DND-41 (cell line): Measurements from ENCODE around the gene GIPR.

Source experiments
- ATAC-seq: fragments of 200-7000 bp; cut with Tn5 transposase; 3 replicates; pipeline ENCODE4 v1.9.1; 2021; ENCODE audit warnings: low read depth; ENCODE audit not compliant: insufficient read depth
- DNase-seq: peaks from one replicate; pipeline ENCODE4 v3.0.0-alpha.2; 2020
- H2AFZ ChIP-seq: 2 replicates; pipeline ENCODE4 v1.6.0; 2012; ENCODE audit warnings: low read depth, low read length
- H3K27ac ChIP-seq: 2 replicates; pipeline ENCODE4 v1.5.1; 2012; ENCODE audit warnings: low read length, inconsistent platforms
- H3K27me3 ChIP-seq: fragments of 200-600 bp; sonication (generic); 2 replicates; pipeline ENCODE4 v1.6.0; 2012; ENCODE audit warnings: low read length, mild to moderate bottlenecking, inconsistent platforms; ENCODE audit not compliant: insufficient read depth, poor library complexity
- H3K36me3 ChIP-seq: 2 replicates; pipeline ENCODE4 v1.5.1; 2012; ENCODE audit warnings: low read length, inconsistent platforms; ENCODE audit not compliant: insufficient read depth
- H3K4me1 ChIP-seq: 2 replicates; pipeline ENCODE4 v1.5.1; 2012; ENCODE audit warnings: mild to moderate bottlenecking, low read length; ENCODE audit not compliant: insufficient read depth
- H3K4me2 ChIP-seq: 2 replicates; pipeline ENCODE4 v1.6.0; 2012; ENCODE audit warnings: mild to moderate bottlenecking, moderate library complexity, low read length, inconsistent platforms; ENCODE audit not compliant: insufficient read depth
- H3K4me3 ChIP-seq, 2 experiments: fragments of 200-600 bp in 1 of 2; shearing (Covaris generic) in 1 of 2; 2 replicates each; pipeline ENCODE4 v1.5.1; 2012 to 2016; ENCODE audit warnings: inconsistent platforms in 2 of 2, low read length in 2 of 2, mild to moderate bottlenecking in 2 of 2, low read depth in 1 of 2, moderate library complexity in 1 of 2
- H3K79me2 ChIP-seq: 2 replicates; pipeline ENCODE4 v1.6.0; 2012; ENCODE audit warnings: low read length, inconsistent platforms; ENCODE audit not compliant: insufficient read depth
- H3K9ac ChIP-seq: 2 replicates; pipeline ENCODE4 v1.6.0; 2012; ENCODE audit warnings: low read depth, mild to moderate bottlenecking, inconsistent platforms, low read length, moderate library complexity
- H3K9me3 ChIP-seq: 2 replicates; pipeline ENCODE4 v1.5.1; 2012; ENCODE audit warnings: low read length, moderate library complexity, mild to moderate bottlenecking, inconsistent platforms; ENCODE audit not compliant: insufficient read depth, severe bottlenecking
- H4K20me1 ChIP-seq: 2 replicates; pipeline ENCODE4 v1.6.0; 2012; ENCODE audit warnings: low read length; ENCODE audit not compliant: insufficient read depth
- CTCF ChIP-seq: IDR thresholded peaks from 2 replicates; pipeline ENCODE4 v1.5.1; 2012; ENCODE audit warnings: borderline replicate concordance, low read length, moderate library complexity, mild to moderate bottlenecking; ENCODE audit not compliant: poor library complexity, severe bottlenecking; ENCODE audit errors: extremely low read depth
- EZH2 ChIP-seq: IDR thresholded peaks from 3 replicates; pipeline ENCODE4 v1.6.1; 2012; ENCODE audit warnings: borderline replicate concordance, low read depth, mild to moderate bottlenecking, moderate library complexity, low read length, inconsistent platforms; ENCODE audit not compliant: severe bottlenecking

Gene GIPR

GRCh38 chr19:45705710-45706415 is 37.8 kb downstream of the GIPR start:
- no peak for TF ChIP-seq EZH2
- Histone ChIP-seq H3K9ac (no peak overlapping the region), H3K4me2 (no peak overlapping the region), H4K20me1 (peaks cover under 1% of the 10 kb centered on the region; the same call in 1 of the 2 replicates), H3K9me3 (no peaks in the 10 kb centered on the region), H3K36me3 (peaks cover 34% of the 10 kb centered on the region), H3K4me1 (no peaks in the 10 kb centered on the region), H3K27ac (no peak overlapping the region), H3K4me3 (no peak overlapping the region), H3K27me3 (no peaks in the 10 kb centered on the region), H3K79me2 (peaks cover 9% of the 10 kb centered on the region; the same call in 1 of the 2 replicates), H2AFZ (no peak overlapping the region)
- DNase-seq (no peak), ATAC-seq (no peak; the same call in 2 of the 3 replicates)

GRCh38 chr19:45710356-45711130 is 42.5 kb downstream of the GIPR start:
- Histone ChIP-seq H3K4me1 (no peaks in the 10 kb centered on the region; the same call in 1 of the 2 replicates), H3K27me3 (no peaks in the 10 kb centered on the region), H3K79me2 (peaks cover 54% of the 10 kb centered on the region), H3K36me3 (peaks cover 36% of the 10 kb centered on the region), H2AFZ (no peak overlapping the region), H3K27ac (no peak overlapping the region), H3K9me3 (no peaks in the 10 kb centered on the region), H3K4me3 (no peak overlapping the region), H3K4me2 (no peak overlapping the region), H3K9ac (no peak overlapping the region), H4K20me1 (peaks cover 24% of the 10 kb centered on the region)
- ATAC-seq: no peak
- TF ChIP-seq EZH2 (no peak), CTCF (no peak)
- no peak for DNase-seq

GRCh38 chr19:45711851-45712698 is 44.1 kb downstream of the GIPR start:
- Histone ChIP-seq H3K27ac (no peak overlapping the region), H3K4me1 (peaks cover 10% of the 10 kb centered on the region), H3K4me2 (no peak overlapping the region), H3K27me3 (no peaks in the 10 kb centered on the region), H2AFZ (no peak overlapping the region), H3K9ac (no peak overlapping the region), H3K4me3 (no peak overlapping the region), H4K20me1 (peaks cover 24% of the 10 kb centered on the region), H3K36me3 (peaks cover 36% of the 10 kb centered on the region), H3K79me2 (peaks cover 69% of the 10 kb centered on the region), H3K9me3 (no peaks in the 10 kb centered on the region)
- TF ChIP-seq CTCF (no peak), EZH2 (no peak)
- ATAC-seq: no peak
- DNase-seq: no peak
